Measurements from ENCODE around the gene RGCC. TPM values are rescaled to one million over a fixed set of nuclear protein-coding genes. Genes with fewer than 3 reads are reported as not detected.
"Not testable (repeated sequence)": the region's sequence is repeated elsewhere in the genome, so short reads cannot be mapped to it uniquely, and the experiment has no call there.

Gene RGCC
- polyA plus RNA-seq, 1 donor: 18.5 TPM

DNA sequence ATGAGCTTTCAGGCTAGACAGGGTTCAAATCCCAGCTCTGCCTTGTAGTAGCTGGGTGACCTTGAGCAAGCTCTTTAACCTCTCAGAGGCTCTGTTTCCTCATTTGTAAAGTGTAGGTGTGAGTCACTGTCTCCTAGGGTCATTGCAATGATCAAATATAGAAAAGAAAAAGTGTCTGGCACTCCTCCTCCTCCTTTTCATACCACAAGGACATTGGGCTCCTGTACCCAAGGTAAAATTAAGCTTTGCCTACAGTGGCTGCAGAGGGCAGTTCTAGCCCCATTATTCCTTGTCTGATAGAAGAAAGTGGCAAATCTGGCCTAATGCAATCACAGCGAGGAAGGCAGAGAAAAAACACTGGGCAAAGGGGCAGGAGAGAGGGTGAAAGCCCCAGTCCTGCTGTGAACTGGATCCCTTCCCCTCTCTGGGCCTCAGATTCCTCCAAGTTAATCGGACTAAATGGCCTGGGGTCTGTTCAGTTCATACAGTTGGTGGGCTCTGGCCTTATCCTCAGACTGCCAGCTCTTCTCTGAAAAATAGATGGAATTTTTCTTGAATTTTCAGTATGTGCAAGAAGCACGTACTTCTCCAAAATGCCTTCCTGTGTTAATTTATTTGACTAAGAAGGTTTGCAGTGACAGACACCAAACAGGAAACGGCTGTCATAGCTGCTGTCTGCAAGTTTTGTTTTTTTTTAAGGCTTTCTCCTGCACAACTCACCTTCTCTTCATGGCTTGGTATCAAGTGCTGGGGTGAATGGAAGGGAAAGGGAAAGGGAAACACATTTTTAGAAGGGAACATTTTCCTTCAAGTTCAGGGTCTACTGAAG is 35.3 kb downstream of the RGCC start:
- DNase-seq: no peak

GRCh38 chr13:41494202-41494601 is 36.9 kb downstream of the RGCC start:
- DNase-seq: no peak

DNA sequence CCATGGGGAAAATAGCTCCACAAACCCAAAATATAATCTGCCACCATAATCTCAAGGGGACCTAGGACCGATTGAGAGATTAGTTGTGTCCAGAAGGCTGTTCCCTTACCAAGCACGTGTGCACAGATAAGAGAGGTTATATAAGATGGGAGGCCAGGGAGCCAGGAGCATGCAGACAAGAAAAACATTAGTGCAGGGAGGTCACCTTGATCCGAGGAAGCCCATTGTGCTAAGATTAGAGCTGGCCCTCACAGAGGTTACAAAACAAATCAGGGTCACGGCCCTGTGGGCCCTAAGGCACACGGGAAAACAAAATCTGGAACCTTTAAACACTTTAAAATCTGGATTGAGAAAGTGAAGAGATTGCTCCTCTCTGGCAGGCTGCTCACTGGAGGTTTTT is 37.7 kb downstream of the RGCC start:
- no peak for DNase-seq

GRCh38 chr13:41496420-41497234 is 39.3 kb downstream of the RGCC start:
- DNase-seq: no peak

DNA sequence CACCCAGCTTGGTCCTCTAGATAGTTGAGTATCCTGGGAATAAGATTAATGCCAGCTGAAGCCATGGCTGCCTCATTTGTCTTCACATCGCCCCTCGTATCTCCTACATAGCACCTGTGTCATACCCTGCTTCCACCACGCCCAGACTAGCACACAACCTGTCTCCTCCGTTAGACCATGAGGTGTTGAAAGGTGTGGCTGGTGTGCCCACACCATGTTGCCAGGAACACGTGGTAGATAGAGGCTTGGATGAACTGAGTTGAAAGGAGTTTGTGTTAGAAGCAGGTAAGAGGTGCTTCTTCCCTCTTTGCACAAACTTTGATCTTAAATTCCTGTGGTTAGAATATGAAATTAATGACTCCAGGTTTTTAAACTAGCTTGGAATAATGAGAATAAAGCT is 40.1 kb downstream of the RGCC start:
- no peak for DNase-seq

GRCh38 chr13:41499452-41499851 is 42.1 kb downstream of the RGCC start:
- no peak for DNase-seq

GRCh38 chr13:41500511-41500910 is 43.2 kb downstream of the RGCC start:
- DNase-seq: no peak

GRCh38 chr13:41501281-41501680 is 43.9 kb downstream of the RGCC start:
- no peak for DNase-seq

DNA sequence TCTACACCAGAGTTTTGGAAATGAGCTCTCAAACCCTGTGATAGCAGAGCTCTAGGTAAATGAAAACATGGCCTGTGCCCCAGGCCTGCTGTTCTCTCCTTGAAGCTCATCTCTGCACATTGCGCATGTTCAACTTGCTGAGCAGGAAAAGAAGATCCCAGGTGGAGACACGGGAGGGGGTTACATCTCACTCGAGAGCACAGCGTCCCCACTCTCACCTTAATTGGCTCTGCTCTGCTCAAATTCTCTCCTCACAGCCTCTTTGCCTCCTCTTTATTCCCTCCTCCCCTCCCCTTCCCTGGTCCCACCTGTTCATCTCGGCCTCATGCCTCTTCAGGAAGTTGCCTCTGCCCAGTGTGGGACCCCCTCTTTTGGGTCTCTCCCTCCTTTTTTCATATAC is 44.7 kb downstream of the RGCC start:
- no peak for DNase-seq

- no peak for DNase-seq
These were observed 45.3 kb downstream of the RGCC start for GRCh38 chr13:41502673-41503072.

DNA sequence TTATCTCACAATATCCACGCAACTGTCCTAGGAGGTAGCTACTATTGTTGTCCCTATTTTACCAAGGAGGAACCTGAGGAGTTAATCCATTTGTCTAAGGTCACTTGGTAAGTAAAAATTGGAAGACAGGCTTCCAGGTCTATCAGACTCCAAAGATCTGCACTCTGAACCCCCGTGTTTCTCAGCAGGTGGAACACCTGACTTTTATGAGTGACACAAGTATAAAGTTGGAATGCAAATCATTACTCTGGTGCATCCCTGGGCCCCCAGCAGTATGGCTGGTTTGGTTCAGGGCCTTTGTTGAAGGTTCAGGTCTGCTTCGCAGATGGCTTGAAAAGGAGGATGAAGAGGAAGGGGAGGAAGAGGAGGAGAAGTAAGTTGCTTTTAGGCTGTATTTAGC is 46.0 kb downstream of the RGCC start:
- no peak for DNase-seq

DNA sequence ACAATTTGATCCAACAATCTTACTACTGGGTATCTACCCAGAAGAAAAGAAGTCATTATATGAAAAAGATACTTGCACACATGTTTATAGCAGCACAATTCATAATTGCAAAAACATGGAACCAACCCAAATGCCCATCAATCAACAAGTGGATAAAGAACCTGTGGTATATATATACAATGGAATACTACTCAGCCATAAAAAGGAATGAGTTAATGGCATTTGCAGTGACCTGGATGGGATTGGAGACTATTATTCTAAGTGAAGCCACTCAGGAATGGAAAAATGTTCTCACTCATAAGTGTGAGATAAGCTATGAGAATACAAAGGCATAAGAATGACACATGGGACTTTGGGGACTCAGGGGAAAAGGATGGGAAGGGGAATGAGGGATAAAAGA is 47.3 kb downstream of the RGCC start:
- DNase-seq: not testable (repeated sequence)

GRCh38 chr13:41505209-41505835 is 48.0 kb downstream of the RGCC start:
- DNase-seq: no peak

- no peak for DNase-seq
These were observed 49.0 kb downstream of the RGCC start for GRCh38 chr13:41506312-41506711.

- DNase-seq: no peak
These were observed 52.6 kb downstream of the RGCC start for GRCh38 chr13:41509971-41510370.

DNA sequence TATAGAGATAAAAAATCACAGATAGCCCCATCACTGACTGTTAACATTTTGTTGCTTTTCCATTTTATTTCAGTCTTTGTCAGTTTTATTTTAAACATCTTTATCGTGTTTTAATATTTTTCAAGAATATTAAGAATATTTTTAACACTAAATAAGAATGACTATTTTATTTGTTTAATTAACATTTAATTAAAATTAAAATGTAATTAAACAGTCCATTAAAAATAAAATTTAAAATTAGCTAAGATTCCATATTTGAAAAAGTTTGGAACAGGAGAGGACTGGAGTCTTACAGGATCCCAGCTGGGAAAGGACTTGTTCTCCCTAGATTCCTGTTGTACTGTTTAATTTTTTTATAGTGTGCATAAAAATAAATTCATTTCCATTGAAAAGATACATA is 54.5 kb downstream of the RGCC start:
- no peak for DNase-seq

GRCh38 chr13:41512441-41512840 is 55.1 kb downstream of the RGCC start:
- no peak for DNase-seq

DNA sequence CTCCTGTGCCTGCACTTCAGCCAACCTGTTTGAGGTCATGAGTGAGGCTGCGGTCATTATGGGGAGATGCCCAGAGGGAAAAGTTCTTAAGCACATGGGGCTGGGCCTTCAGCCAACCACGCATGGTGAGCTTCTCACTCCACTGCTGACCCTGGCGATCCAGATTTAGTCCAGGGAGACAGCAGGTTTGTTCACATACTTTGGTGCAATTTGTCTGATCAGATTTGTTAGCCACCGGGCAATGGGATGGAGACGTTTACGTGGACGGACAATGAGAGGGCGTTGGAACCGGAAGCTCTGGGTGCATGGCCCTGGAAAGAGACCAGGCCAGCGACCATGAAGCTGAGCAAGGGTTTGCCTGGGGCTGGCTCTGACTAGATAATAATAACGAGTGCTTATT is 56.2 kb downstream of the RGCC start:
- no peak for DNase-seq

- no peak for DNase-seq
These were observed 57.6 kb downstream of the RGCC start for GRCh38 chr13:41514853-41515395.

- no peak for DNase-seq
These were observed 58.3 kb downstream of the RGCC start for GRCh38 chr13:41515491-41516139.

- no peak for DNase-seq
These were observed 58.8 kb downstream of the RGCC start for GRCh38 chr13:41516166-41516565.

DNA sequence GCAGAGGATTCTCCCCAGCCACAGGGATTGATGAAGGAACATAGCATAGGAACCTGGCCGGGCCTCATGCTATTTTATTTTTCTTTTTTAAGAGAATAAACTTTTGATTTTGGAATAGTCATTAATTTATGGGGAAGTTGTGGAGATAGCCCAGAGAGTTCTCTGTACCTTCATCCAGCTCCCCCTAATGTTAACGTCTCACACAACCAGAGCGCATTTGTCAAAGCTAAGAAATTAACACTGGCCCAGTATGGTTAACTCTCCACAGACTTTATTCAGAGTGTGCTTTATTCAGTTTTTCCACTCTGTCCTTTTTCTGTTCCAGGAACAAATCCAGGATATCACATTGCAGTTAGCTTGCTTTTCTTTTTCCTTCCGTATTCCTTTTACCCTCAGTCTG is 59.4 kb downstream of the RGCC start:
- DNase-seq: no peak

All from hindlimb muscle (tissue), 1 donor.